A673 (cell line): ENCODE results near the gene PARS2.

ENCODE experiments used
- EZH2 ChIP-seq: fragments of 200-600 bp; sonication (generic); IDR thresholded peaks from 2 replicates; pipeline ENCODE4 v1.6.1; 2017; ENCODE audit warnings: borderline replicate concordance, low read depth, mild to moderate bottlenecking, mixed read lengths, antibody characterized with exemption, low read length; ENCODE audit not compliant: poor library complexity, severe bottlenecking
- TF ChIP-seq, protein P1 (sequence below): fragments of 300-800, 200-600 bp; sonication (generic); conservative IDR thresholded peaks from 2 replicates; pipeline ENCODE4 v1.5.1; 2017; ENCODE audit warnings: low read depth, mild to moderate bottlenecking, antibody characterized with exemption, low read length, moderate library complexity, mixed read lengths

DNA sequence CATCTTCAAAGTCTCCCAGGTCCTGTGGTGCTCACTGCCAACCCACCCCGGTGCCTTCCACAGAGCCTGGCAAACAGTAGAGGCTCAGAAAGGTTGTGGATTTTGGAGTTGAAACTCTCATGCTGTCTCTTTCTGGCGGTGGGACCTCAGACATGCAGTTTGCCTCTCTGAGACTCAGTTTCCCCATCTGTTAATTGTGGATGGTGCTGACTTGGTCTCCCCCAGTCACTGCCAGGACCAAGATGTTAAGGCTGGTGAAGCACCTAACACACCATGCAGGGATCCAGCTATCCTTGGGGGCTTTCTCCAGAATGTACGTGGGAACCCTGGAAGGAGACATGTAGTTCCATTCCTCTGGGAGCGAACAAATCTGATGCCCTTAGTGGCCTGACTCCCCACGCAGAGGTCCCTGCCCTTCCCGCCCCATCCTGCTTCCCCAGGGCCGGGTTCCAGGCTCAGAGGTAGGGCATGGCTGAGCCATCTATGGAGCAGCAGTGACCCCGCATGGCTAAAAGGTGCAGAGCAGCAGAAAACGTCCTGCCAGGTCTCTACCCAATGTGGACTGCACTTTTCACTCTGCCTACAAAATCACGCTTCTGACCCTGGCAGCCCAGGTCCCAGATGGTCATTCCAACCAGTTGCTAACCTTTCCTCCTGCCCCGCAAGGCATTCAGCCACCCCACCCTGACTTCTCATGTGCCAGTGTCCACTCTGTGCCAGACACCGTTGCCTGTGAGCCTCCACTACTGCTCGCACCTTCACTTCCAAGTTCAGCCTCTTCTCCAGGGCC lies 46.0 kb upstream of the PARS2 start:
- TF ChIP-seq EZH2, result no peak
- TF ChIP-seq, protein P1, sequence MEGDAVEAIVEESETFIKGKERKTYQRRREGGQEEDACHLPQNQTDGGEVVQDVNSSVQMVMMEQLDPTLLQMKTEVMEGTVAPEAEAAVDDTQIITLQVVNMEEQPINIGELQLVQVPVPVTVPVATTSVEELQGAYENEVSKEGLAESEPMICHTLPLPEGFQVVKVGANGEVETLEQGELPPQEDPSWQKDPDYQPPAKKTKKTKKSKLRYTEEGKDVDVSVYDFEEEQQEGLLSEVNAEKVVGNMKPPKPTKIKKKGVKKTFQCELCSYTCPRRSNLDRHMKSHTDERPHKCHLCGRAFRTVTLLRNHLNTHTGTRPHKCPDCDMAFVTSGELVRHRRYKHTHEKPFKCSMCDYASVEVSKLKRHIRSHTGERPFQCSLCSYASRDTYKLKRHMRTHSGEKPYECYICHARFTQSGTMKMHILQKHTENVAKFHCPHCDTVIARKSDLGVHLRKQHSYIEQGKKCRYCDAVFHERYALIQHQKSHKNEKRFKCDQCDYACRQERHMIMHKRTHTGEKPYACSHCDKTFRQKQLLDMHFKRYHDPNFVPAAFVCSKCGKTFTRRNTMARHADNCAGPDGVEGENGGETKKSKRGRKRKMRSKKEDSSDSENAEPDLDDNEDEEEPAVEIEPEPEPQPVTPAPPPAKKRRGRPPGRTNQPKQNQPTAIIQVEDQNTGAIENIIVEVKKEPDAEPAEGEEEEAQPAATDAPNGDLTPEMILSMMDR, result peak; percentile 85
